Fibroblast of skin of back (primary cell): ENCODE data around the gene CSH1.
"Not testable (repeated sequence)": the region's sequence is repeated elsewhere in the genome, so short reads cannot be mapped to it uniquely, and the experiment has no call there.

Source experiments
- DNase-seq: peaks from one replicate; pipeline ENCODE4 v3.0.0-alpha.2; 2013

The CSH1 gene

DNA sequence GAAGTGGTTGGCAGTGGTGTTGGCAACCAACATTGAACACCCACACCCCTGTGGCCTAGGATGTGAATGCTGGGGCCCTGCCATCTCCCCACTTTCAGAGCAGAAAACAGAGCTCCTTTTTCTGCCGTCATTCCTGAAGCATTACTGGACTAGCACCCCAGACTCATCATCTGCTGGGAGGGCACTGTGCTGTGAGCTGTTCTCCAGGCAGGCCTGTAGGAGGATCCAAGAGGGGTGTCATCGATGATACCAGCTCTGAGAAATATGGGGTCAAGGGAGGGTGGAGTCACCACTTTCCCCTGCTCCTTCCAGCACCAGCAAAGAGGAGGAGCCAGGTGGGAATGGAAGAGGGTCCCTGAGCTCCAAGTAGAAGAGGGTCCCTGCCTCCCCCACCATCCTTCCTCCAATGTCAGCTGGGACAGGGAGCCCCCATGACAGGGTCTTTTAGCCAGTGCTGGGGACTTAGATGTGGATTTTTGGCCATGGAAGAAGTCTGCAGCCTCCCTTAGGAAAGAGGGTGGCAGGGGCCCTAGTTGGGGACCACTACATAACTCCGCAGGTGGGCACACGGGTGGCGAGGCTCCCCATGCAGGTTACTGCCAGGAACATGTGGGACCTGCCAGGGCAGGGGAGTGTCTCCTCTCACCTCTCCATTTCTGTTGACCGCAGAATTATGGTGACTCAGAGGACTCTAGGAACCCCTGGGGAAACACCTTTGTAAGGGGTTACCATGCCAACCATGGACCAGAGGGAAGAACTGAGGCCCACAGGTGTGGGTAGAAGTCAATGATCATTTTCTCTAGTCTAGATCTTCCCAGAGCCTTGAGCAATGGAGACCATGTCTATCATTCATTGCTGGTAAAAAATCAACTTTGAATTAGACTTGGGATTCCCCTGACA is 2.8 kb upstream of the CSH1 start:
- DNase-seq: not testable (repeated sequence)

GRCh38 chr17:63894821-63895220 is 1.6 kb downstream of the CSH1 start:
- DNase-seq: not testable (repeated sequence)

DNA sequence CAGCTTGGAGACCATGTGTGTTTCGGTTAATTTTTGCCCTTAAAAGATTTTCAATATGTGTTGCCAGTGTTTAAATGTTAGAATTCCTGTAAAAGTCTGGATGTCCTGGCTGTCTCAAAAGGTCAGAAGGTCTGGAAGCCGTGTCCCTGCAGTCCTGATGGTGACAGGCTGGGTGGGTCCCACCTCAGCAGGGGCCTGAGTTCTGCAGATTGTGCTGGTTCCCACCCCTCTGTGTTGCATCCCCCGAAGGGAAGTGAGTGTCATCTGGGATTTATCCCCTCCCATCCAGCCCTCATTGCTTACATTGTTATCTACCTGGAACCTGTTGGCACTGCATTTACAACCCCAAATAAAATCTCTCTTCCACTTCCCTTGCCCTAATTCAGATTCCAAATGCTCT is 2.4 kb downstream of the CSH1 start:
- DNase-seq: not testable (repeated sequence)

DNA sequence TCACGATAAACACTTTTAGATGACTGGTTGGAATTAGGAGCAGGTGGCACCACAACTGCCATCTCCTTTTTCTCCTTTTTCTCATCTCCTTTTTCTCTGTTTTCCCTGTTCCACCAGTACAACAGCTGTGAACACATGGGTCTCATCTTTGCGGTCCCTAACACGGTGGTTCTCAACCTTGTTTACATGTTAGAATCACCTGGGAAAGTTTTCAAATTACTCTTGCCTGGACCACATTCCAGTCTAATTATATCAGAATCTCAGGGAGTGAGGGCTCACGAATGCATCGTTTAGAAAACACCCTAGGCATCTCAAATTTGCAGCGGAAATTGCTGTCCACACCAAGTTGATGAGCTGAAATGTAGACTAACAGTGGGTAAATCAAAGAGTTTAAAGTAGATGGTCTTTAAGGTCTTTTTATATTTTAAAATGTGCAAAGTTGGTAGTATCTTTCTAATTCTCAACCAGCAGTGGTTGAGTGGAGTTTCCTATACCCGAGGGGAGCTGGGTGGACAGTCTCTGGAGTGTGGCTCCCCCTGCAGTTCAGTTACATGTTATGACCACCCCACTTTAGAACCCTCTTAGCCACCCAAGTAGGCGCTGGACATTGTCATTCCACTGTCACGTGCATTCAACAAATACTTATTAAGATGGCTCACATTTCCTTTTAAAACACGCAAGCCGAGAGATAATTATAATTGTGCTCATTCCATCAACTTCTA is 3.9 kb downstream of the CSH1 start:
- not testable (repeated sequence) for DNase-seq

- DNase-seq: peak; percentile 27
These were observed 7.1 kb downstream of the CSH1 start for GRCh38 chr17:63889026-63889848.

DNA sequence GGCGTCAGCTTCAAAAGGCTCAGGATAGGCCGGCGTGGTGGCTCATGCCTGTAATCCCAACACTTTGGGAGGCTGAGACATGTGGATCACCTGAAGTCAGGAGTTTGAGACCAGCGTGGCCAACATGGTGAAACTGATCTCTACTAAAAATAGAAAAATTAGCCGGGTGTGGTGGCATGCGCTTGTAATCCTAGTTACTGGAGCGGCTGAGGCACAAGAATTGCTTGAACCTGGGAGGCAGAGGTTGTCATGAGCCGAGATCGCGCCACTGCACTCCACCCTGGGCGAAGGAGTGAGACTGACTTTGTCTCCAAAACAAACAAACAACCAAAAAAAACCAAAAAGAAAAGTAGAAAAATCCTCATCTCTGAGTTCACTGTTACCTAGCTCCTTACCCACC is 11.3 kb downstream of the CSH1 start:
- DNase-seq: not testable (repeated sequence)

DNA sequence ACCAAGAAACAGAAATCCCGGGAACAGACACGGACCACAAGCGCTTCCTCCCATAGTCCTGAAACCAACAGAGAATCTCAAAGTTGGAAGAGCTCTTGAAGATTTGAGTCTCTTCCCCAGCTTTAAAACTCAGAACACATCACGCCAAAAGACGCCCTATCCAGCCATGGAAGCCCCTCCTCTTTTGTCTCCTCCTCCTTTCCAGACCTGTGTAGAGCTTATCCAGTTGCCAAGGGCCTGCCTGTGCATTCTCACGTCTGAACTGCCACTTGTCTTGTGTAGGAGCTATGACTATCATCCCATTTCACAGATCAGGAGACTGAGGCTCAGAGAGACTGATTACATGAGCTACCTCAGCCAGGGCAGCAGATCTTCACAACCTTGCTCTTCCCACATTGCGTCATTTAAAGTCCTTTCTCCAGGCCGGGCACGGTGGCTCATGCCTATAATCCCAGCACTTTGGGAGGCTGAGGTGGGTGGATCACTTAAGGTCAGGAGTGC is 13.7 kb downstream of the CSH1 start:
- not testable (repeated sequence) for DNase-seq

GRCh38 chr17:63881935-63882601 is 14.3 kb downstream of the CSH1 start, which contains the start of gene GH2:
Gene GH2, minus strand, starts transcription at chr17:63881944. Its CDS starts 143 bp downstream, at chr17:63881801.
- DNase-seq: peak; percentile 45

DNA sequence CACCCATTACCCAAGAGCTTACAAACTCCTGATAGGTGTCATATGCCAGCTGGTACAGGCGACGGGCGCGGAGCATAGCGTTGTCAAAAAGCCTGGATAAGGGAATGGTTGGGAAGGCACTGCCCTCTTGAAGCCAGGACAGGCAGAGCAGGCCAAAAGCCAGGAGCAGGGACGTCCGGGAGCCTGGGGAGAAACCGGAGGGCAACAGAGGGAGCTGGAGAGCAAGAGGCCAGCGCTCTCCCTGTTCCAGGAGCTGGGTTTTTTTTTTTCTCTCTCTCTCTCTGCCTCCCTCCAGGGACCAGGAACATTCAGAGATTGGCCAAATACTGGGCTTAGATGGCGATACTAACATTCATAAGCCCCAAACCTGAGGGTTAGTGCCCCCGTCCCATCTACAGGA is 15.0 kb downstream of the CSH1 start:
- DNase-seq: not testable (repeated sequence)

- DNase-seq: no peak
These were observed 15.7 kb downstream of the CSH1 start for GRCh38 chr17:63880706-63881105.

GRCh38 chr17:63878413-63878812 is 18.0 kb downstream of the CSH1 start:
- DNase-seq: not testable (repeated sequence)

DNA sequence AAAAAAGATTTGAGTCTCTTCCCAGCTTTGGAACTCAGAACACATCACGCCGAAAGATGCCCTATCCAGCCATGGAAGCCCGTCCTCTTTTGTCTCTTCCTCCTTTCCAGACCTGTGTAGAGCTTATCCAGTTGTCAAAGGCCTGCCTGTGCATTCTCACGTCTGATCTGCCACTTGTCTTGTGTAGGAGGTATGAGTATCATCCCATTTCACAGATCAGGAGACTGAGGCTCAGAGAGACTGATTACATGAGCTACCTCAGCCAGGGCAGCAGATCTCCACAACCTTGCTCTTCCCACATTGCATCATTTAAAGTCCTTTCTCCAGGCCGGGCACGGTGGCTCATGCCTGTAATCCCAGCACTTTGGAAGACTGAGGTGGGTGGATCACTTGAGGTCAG is 21.7 kb downstream of the CSH1 start:
- not testable (repeated sequence) for DNase-seq

DNA sequence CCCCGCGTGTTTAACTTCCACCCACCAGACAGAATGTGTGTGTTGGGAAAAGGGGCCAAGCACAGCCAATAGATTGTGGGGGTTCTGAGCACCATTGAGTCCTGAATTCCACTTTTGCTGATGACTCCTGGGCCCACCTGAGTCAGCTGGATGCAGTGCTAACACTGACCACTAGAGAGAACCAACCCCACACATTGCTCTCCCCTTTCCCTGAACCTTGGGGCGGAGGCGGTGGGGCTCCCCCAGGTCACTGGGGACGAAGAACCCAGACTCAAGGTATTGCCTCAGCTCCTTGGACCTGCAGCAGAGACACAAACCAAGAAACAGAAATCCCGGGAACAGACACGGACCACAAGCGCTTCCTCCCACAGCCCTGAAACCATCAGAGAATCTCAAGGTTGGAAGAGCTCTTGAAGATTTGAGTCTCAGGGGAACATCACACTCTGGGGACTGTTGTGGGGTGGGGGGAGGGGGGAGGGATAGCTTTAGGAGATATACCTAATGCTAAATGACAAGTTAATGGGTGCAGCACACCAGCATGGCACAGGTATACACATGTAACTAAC is 22.2 kb downstream of the CSH1 start:
- not testable (repeated sequence) for DNase-seq

GRCh38 chr17:63873577-63873976 is 22.8 kb downstream of the CSH1 start, which contains the start of gene CSH2:
Gene CSH2, minus strand, starts transcription at chr17:63873677. Its CDS starts 63 bp downstream, at chr17:63873614.
- DNase-seq: not testable (repeated sequence)

GRCh38 chr17:63871646-63872365 is 24.6 kb downstream of the CSH1 start:
- DNase-seq: not testable (repeated sequence)

GRCh38 chr17:63870292-63870665 is 26.1 kb downstream of the CSH1 start:
- DNase-seq: not testable (repeated sequence)

- DNase-seq: peak; percentile 34
These were observed 26.7 kb downstream of the CSH1 start for GRCh38 chr17:63869491-63870291.

- DNase-seq: not testable (repeated sequence)
These were observed 29.7 kb downstream of the CSH1 start for GRCh38 chr17:63866625-63867024.

- no peak for DNase-seq
These were observed 37.1 kb downstream of the CSH1 start for GRCh38 chr17:63859257-63859656.

DNA sequence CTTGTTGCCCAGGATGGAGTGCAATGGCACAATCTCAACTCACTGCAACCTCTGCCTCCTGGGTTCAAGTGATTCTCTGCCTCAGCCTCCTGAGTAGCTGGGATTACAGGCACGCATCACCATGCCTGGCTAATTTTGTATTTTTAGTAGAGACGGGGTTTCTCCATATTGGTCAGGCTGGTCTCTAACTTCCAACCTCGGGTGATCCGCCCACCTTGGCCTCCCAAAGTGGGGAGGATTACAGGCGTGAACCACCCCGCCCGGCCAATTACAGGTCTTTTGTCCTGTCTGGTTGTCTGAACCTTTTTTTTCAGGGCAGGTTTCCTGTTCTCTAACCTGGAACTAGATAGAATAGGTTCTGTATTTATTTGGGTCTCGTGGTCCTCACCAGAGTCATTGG is 39.9 kb downstream of the CSH1 start:
- not testable (repeated sequence) for DNase-seq
